Natural killer cell (primary cell): Measurements from ENCODE around the gene LGALS13. TPM values are rescaled to one million over a fixed set of nuclear protein-coding genes. Genes with fewer than 3 reads are reported as not detected.
"Not testable (repeated sequence)": the region's sequence is repeated elsewhere in the genome, so short reads cannot be mapped to it uniquely, and the experiment has no call there.

ENCODE experiments used
- ATAC-seq, 3 donors: fragments of 150-1000 bp in 2 of 3; fragments of 200-7000 bp in 1 of 3; cut with Tn5 transposase; 1 replicate in 1 of 3; 2 replicates in 2 of 3; pipeline ENCODE4 v1.10.0; 2021; ENCODE audit warnings: mild to moderate bottlenecking in 2 of 3, moderate library complexity in 2 of 3
- DNase-seq, 2 donors: peaks; one replicate each; pipeline versions ENCODE4 v3.0.0 to v3.0.0-alpha.2; 2013 to 2021; ENCODE audit warnings: mixed read lengths in 1 of 2
- H3K27ac ChIP-seq: one replicate; pipeline ENCODE4 v1.5.1; 2013; ENCODE audit warnings: mild to moderate bottlenecking, low read length
- H3K27me3 ChIP-seq: one replicate; pipeline ENCODE4 v1.6.1; 2013; ENCODE audit warnings: low read length; ENCODE audit not compliant: control insufficient read depth, insufficient read depth
- H3K36me3 ChIP-seq: one replicate; pipeline ENCODE4 v1.6.1; 2013; ENCODE audit warnings: low read length; ENCODE audit not compliant: control insufficient read depth, insufficient read depth
- H3K4me1 ChIP-seq: one replicate; pipeline ENCODE4 v1.6.1; 2013; ENCODE audit warnings: low read length; ENCODE audit not compliant: control insufficient read depth, insufficient read depth
- H3K4me3 ChIP-seq: one replicate; pipeline ENCODE4 v1.5.1; 2013; ENCODE audit warnings: low read length
- H3K9me3 ChIP-seq: one replicate; pipeline ENCODE4 v1.6.1; 2013; ENCODE audit warnings: low read length; ENCODE audit not compliant: control insufficient read depth, insufficient read depth
- H3K27ac Mint-ChIP-seq, 2 donors: one replicate each; pipeline ENCODE4 v1.8.0; 2022; ENCODE audit warnings: mild to moderate bottlenecking in 2 of 2, mixed read lengths in 2 of 2, moderate library complexity in 1 of 2
- H3K27me3 Mint-ChIP-seq, 2 donors: one replicate each; pipeline ENCODE4 v1.8.0; 2022; ENCODE audit warnings: low read depth in 2 of 2, mixed read lengths in 2 of 2
- H3K36me3 Mint-ChIP-seq: one replicate; pipeline ENCODE4 v1.8.0; 2022; ENCODE audit warnings: mixed read lengths
- H3K4me1 Mint-ChIP-seq, 2 donors: one replicate each; pipeline ENCODE4 v1.8.0; 2022; ENCODE audit warnings: mixed read lengths in 2 of 2
- H3K4me3 Mint-ChIP-seq: one replicate; pipeline ENCODE4 v1.8.0; 2022; ENCODE audit warnings: mild to moderate bottlenecking, moderate library complexity, mixed read lengths
- H3K9me3 Mint-ChIP-seq, 2 donors: one replicate each; pipeline ENCODE4 v1.8.0; 2022; ENCODE audit warnings: mixed read lengths in 2 of 2
- WGBS: methylation state at CpG from one replicate; pipeline ENCODE4 v1.1.7; 2013; ENCODE audit warnings: missing lambda C conversion rate; ENCODE audit not compliant: insufficient coverage; 5-methylcytosine and 5-hydroxymethylcytosine counted together
- intact Hi-C: fragments of 100-400 bp; cut with micrococcal nuclease; formaldehyde crosslinking; loops from one replicate; pipeline ENCODE4 v1.14.2; 2022
- total RNA-seq, 4 donors: library from RNA; stranded (reverse); fragments of 120-200 nt in 1 of 4; gene quantifications; one replicate each; pipeline versions ENCODE4 v1.2.3 to v1.2.4, GENCODE V29; 2013 to 2022
- TF ChIP-seq, protein P1 (sequence below): fragments of 200-600 bp; IDR thresholded peaks from one replicate; pipeline ENCODE4 v1.8.0; 2022; ENCODE audit warnings: antibody characterized with exemption

The LGALS13 gene
- total RNA-seq, 3 donors from 2014 or later (not counting 1 experiment from before 2014, with no cell fraction given), result not detected

- DNase-seq (no peak), ATAC-seq (no peak)
- 30% methylated on average over 1 of the region's 1 CpG for WGBS
- TF ChIP-seq, protein P1, sequence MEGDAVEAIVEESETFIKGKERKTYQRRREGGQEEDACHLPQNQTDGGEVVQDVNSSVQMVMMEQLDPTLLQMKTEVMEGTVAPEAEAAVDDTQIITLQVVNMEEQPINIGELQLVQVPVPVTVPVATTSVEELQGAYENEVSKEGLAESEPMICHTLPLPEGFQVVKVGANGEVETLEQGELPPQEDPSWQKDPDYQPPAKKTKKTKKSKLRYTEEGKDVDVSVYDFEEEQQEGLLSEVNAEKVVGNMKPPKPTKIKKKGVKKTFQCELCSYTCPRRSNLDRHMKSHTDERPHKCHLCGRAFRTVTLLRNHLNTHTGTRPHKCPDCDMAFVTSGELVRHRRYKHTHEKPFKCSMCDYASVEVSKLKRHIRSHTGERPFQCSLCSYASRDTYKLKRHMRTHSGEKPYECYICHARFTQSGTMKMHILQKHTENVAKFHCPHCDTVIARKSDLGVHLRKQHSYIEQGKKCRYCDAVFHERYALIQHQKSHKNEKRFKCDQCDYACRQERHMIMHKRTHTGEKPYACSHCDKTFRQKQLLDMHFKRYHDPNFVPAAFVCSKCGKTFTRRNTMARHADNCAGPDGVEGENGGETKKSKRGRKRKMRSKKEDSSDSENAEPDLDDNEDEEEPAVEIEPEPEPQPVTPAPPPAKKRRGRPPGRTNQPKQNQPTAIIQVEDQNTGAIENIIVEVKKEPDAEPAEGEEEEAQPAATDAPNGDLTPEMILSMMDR, result no peak
- intact Hi-C loops, result no loop called here
- H3K4me1 Mint-ChIP-seq, result no peaks in the 10 kb centered on the region
- H3K27ac Mint-ChIP-seq, result no peak overlapping the region
- H3K9me3 Mint-ChIP-seq, result no peaks in the 10 kb centered on the region
- no peaks in the 10 kb centered on the region for H3K4me1 ChIP-seq
- no peaks in the 10 kb centered on the region for H3K36me3 ChIP-seq
- H3K9me3 ChIP-seq, result no peaks in the 10 kb centered on the region
- H3K27ac ChIP-seq, result no peak overlapping the region
- H3K27me3 Mint-ChIP-seq, result peaks cover 35 to 61% of the 10 kb centered on the region in 2 donors
- no peaks in the 10 kb centered on the region for H3K36me3 Mint-ChIP-seq
- H3K4me3 Mint-ChIP-seq, result no peak overlapping the region
- H3K27me3 ChIP-seq, result no peaks in the 10 kb centered on the region
- no peak overlapping the region for H3K4me3 ChIP-seq
Observed at GRCh38 chr19:39617745-39618144, 15.4 kb downstream of the LGALS13 start.

GRCh38 chr19:39623946-39624345 lies 21.6 kb downstream of the LGALS13 start:
- no peak overlapping the region for H3K27ac Mint-ChIP-seq
- TF ChIP-seq, protein P1, result no peak
- Histone ChIP-seq H3K4me1 (no peaks in the 10 kb centered on the region), H3K36me3 (no peaks in the 10 kb centered on the region), H3K4me3 (no peak overlapping the region), H3K27me3 (peaks cover 5% of the 10 kb centered on the region), H3K27ac (no peak overlapping the region), H3K9me3 (no peaks in the 10 kb centered on the region)
- H3K4me1 Mint-ChIP-seq, result no peaks in the 10 kb centered on the region
- no peaks in the 10 kb centered on the region for H3K9me3 Mint-ChIP-seq
- H3K36me3 Mint-ChIP-seq, result no peaks in the 10 kb centered on the region
- DNase-seq (no peak), ATAC-seq (no peak)
- H3K4me3 Mint-ChIP-seq, result no peak overlapping the region
- WGBS, result 44% methylated on average over 5 of the region's 5 CpGs
- intact Hi-C loops, result no loop called here
- peaks cover 36 to 55% of the 10 kb centered on the region in 2 donors for H3K27me3 Mint-ChIP-seq

- H3K4me1 ChIP-seq, H3K36me3 Mint-ChIP-seq, H3K27ac ChIP-seq, ATAC-seq, H3K4me3 ChIP-seq, H3K9me3 Mint-ChIP-seq, H3K36me3 ChIP-seq, intact Hi-C loops, H3K4me3 Mint-ChIP-seq, H3K9me3 ChIP-seq, H3K27ac Mint-ChIP-seq, H3K27me3 ChIP-seq, H3K4me1 Mint-ChIP-seq: not testable (repeated sequence)
- H3K27me3 Mint-ChIP-seq, result peaks cover 12 to 21% of the 10 kb centered on the region in 2 donors
- peak in 1 of 2 donors; percentile 11 for DNase-seq
- 25% methylated on average over 1 of the region's 2 CpGs for WGBS
Observed at GRCh38 chr19:39627631-39628030, 25.3 kb downstream of the LGALS13 start.

GRCh38 chr19:39631178-39631577 lies 28.9 kb downstream of the LGALS13 start:
- Mint-ChIP-seq H3K4me3 (no peak overlapping the region), H3K27me3 (peaks cover 11 to 32% of the 10 kb centered on the region in 2 donors), H3K4me1 (no peaks in the 10 kb centered on the region), H3K36me3 (no peaks in the 10 kb centered on the region), H3K27ac (no peak overlapping the region), H3K9me3 (no peaks in the 10 kb centered on the region)
- Histone ChIP-seq H3K9me3 (no peaks in the 10 kb centered on the region), H3K27ac (no peak overlapping the region), H3K36me3 (no peaks in the 10 kb centered on the region), H3K27me3 (no peaks in the 10 kb centered on the region), H3K4me3 (no peak overlapping the region), H3K4me1 (no peaks in the 10 kb centered on the region)
- DNase-seq, result no peak
- intact Hi-C loops, result no loop called here
- WGBS, result 84% methylated on average over 4 of the region's 4 CpGs
- ATAC-seq, result no peak
- TF ChIP-seq, protein P1, result no peak
